Endothelial cell of hepatic sinusoid (primary cell): ENCODE results near the gene MYO18A.

Experiments
- in situ Hi-C: cut with HindIII; loops from 2 replicates; pipeline ENCODE4 v1.10.0; 2017; ENCODE audit warnings: low sequenced_read_pairs

Gene MYO18A

GRCh38 chr17:29042679-29043538, 137.3 kb downstream of the MYO18A start, which contains the start of gene PIPOX:
Gene PIPOX, plus strand, starts transcription at chr17:29043141. Its CDS starts 85 bp downstream, at chr17:29043226.
- in situ Hi-C loops = loop anchor here (5.0 kb wide), 2 partner anchors 36 to 39 kb away; partner anchors contain the start of gene SEZ6

- in situ Hi-C loops = loop anchor here (5.0 kb wide), 2 partner anchors 35 to 40 kb away; partner anchors contain the start of gene SEZ6
Observed at GRCh38 chr17:29042026-29042678, 138.0 kb downstream of the MYO18A start.

DNA sequence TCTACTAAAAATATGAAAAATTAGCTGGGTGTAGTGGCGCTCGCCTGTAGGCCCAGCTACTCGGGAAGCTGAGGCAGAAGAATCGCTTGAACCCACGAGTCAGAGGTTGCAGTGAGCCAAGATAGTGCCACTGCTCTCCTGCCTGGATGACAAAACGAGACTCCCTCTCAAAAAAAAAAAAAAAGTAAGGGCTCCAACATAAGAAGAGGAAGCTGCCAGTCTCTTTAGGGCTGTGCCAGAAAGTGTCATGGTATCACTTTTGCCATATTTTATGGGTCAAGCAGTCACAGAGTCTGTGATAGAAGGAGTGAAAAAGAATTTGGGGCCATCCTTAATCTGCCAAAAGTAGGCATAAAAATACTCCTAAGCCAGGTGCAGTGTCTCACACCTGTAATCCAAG, 138.6 kb downstream of the MYO18A start:
- in situ Hi-C loops = loop anchor here (5.0 kb wide), 2 partner anchors 34 to 41 kb away; partner anchors contain the start of gene SEZ6

DNA sequence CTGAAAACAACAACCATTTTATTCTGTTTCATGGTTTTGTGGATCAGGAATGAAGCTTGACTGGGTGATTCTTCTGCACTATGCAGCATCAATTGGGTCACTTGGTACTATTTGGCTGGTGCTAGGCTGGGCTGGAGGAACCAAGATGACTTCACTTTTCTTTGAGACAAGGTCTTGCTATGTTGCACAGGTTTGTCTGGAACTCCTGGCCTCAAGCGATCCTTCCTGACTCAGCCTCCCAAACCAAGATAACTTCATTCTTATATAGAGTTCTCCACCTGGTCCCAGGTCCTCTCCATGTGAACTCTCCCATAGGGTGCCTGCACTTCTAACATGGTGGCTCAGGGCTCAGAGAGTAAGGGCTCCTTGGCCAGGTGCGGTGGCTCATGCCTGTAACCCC, 139.1 kb downstream of the MYO18A start:
- in situ Hi-C loops = loop anchor here (5.0 kb wide), 2 partner anchors 34 to 41 kb away; partner anchors contain the start of gene SEZ6

- in situ Hi-C loops = loop anchor here (5.0 kb wide), 2 partner anchors 33 to 42 kb away; partner anchors contain the start of gene SEZ6
Observed at GRCh38 chr17:29039764-29040598, 140.2 kb downstream of the MYO18A start.

- in situ Hi-C loops = no loop called here
Observed at GRCh38 chr17:29038085-29038795, 142.0 kb downstream of the MYO18A start.

GRCh38 chr17:29037739-29038084, 142.5 kb downstream of the MYO18A start:
- in situ Hi-C loops = no loop called here

DNA sequence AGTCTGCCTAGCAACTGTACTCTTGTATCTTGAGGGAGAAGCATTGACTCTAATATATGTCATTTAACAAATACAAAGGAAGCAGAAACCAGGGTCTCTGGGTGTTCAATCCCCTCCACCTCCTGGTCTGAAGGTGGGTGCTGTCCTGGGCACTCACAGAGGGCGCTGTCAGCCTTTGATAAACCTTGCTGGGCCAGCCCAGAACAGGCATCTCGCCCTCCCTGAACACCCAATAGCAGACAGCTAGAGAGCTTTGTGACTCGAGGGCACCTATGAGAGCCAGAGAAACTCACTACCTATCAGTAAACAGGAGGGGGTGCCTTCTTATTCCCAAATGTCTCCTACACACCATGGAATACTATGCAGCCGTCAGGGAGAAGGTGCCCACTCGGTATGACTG, 143.6 kb downstream of the MYO18A start:
- in situ Hi-C loops = no loop called here

DNA sequence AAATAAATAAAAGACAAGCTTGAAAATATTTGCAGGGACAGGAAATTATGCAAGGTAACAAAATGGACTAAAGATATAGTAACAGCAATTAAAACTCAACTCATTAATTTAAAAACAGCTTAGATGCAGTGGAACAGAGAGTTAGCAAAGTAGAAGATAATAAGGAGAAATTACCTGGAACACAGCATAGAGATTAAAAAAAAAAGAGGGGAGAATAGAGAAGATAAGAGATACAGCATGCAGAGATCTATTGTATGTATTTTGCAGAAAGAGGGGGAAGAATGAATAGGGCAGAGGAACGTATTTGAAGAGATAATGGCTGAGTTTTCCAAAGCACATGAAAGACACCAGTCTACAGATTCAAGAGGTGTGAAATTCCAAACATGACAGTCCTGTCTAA, 145.7 kb downstream of the MYO18A start:
- in situ Hi-C loops = no loop called here

DNA sequence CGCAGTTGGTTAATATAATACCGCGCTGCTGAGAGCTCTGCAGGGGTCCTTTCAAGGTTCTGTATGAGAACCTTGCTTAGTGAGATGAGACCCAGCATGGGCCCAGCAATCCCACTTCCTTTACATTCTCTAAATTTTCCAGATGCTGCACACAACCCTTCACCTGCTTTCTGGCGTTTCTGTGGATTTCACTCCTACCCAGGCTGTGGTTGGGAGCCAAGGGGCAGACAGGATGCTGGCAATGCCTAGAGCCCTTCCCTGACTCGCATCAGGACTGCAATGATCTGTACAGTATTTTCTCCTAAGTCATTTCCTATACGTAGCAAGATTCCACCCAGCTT, 147.4 kb downstream of the MYO18A start:
- in situ Hi-C loops = no loop called here

- in situ Hi-C loops = no loop called here
Observed at GRCh38 chr17:29032013-29032856, 148.0 kb downstream of the MYO18A start.

DNA sequence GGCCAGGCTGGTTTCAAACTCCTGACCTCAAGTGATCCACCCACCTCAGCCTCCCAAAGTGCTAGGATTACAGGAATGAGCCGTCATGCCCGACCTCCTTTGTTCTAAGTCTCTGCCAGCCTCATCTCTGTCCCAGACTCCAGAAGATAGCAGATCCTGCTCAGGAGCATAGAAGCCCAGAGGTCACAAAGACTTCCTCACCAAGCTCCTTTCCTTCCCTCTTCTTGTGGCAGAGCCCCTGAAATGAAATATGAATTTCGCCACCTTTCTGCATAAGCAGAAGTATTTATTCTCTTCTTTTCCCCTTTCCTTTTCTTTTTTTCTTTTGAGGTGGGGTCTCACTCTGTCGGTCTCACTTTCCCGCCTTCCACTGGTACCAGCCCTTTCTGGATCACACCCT, 148.7 kb downstream of the MYO18A start:
- in situ Hi-C loops = no loop called here

DNA sequence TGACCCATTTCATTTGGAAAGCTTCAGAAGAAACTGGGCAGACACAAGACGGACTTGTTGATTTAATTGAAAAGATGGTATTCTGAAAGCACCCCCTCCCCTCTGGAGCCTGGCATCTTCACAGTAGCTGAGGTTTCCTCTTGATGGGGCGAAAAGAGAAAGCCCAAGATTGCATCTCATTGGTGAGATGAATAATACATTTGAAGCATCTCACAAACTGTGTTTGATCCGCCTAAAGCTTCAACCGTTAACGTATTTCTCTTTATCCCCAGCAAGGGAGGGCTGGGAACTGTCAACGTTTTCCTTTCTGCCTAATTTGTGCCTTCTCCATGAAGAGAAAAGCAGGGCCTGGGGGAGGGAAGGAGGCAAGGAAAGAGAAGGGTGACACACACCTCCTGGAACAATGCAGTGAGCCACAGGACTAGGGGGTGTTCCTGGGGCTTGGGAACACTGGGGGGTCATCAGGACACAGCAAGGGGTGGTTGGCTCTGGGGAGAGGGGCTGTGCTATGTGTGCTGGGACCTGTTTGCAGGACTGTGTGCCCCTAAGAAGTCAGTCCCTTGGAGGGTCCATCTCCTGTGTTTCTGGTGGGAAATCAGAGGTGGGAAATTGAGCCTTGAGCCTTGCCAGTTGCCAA, 155.8 kb downstream of the MYO18A start:
- in situ Hi-C loops = loop anchor here (5.0 kb wide), 1 partner anchor 48 kb away; no protein-coding TSS in a partner anchor

DNA sequence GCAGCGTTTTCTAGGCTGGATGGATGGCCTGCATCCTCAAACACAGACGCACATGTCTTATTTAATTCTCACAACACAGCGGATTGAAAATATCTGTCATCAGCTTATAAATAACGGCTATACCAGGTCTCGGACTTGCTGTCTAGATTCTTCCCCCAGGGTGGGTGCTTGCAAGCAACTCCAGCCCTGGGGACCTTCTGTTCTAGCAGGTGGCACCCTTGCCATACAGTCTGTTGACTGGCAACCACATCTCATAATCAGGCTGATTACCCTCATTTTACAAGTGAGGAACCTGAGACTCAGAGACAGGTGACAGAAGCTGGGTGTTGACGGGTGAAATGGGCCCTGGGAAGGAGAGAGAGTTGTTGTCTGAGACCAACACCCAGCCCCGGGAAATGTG, 158.1 kb downstream of the MYO18A start:
- in situ Hi-C loops = loop anchor here (5.0 kb wide), 1 partner anchor 50 kb away; no protein-coding TSS in a partner anchor

GRCh38 chr17:29021226-29021625, 159.0 kb downstream of the MYO18A start:
- in situ Hi-C loops = loop anchor here (5.0 kb wide), 1 partner anchor 51 kb away; no protein-coding TSS in a partner anchor
